Peyer's patch (tissue), 4 donors: ENCODE measurements around the gene PDGFD.

Source experiments
- POLR2A ChIP-seq, 2 donors: fragments of 450-650 bp; IDR thresholded peaks; one replicate each; pipeline ENCODE4 v1.5.1; 2017; ENCODE audit warnings: antibody characterized with exemption in 2 of 2, mild to moderate bottlenecking in 2 of 2, moderate library complexity in 2 of 2
- TF ChIP-seq, protein P1 (sequence below), 6 experiments: fragments of 450-650 bp in 4 of 6; fragments of 200-600 bp in 2 of 6; sonication (generic) in 1 of 6; IDR thresholded peaks; one replicate each; pipeline ENCODE4 v1.5.1; 2017 to 2019; ENCODE audit warnings: antibody characterized with exemption in 6 of 6, mild to moderate bottlenecking in 3 of 6, moderate library complexity in 1 of 6

DNA sequence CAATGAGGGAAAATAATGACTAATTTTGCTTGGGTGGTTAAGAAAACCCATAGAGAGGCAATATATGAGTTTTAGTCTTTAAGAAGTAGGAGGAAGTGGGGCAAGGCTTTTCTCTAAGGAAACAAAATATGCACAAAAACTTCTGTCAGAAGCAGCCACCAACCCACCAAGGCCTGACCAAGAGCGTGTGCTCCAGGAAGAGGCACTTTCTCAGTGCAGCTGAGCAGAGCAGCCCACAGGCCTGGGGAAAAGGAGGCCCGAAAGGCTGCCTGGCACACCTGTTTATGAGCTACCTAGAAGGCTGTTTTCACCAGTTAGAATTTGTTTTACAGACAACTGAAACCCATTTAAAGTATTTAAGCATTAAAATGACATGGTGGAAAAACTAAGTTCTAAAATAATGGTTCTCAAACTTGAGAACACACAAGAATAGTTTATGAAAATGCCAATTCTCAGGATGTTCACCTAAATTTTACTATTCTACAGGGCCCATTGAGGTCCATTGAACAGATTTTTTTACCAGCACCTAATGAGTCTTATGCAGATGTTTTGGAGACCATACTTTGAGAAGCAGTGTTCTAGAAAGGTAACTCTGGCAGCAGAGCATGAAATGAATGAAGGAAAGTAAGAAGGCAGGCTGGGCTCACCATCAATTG lies 288.0 kb downstream of the PDGFD start:
- TF ChIP-seq, protein P1, sequence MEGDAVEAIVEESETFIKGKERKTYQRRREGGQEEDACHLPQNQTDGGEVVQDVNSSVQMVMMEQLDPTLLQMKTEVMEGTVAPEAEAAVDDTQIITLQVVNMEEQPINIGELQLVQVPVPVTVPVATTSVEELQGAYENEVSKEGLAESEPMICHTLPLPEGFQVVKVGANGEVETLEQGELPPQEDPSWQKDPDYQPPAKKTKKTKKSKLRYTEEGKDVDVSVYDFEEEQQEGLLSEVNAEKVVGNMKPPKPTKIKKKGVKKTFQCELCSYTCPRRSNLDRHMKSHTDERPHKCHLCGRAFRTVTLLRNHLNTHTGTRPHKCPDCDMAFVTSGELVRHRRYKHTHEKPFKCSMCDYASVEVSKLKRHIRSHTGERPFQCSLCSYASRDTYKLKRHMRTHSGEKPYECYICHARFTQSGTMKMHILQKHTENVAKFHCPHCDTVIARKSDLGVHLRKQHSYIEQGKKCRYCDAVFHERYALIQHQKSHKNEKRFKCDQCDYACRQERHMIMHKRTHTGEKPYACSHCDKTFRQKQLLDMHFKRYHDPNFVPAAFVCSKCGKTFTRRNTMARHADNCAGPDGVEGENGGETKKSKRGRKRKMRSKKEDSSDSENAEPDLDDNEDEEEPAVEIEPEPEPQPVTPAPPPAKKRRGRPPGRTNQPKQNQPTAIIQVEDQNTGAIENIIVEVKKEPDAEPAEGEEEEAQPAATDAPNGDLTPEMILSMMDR (IDR thresholded peaks at IDR 0.05): no peak
- no peak for TF ChIP-seq POLR2A (IDR thresholded peaks at IDR 0.05)
